Activated CD4-positive, alpha-beta T cell treated with anti-CD3 and anti-CD28 coated beads for 4 hours (primary cell): ENCODE results near the gene SLC47A2.

Source experiments
- DNase-seq, 2 donors: peaks; one replicate each; pipeline ENCODE4 v3.0.0-alpha.2; 2020

SLC47A2 gene

GRCh38 chr17:19727501-19728078 lies 11.2 kb upstream of the SLC47A2 start:
- no peak for DNase-seq

- no peak for DNase-seq
Observed at GRCh38 chr17:19726631-19727376, 10.4 kb upstream of the SLC47A2 start.

GRCh38 chr17:19725486-19725885 lies 9.1 kb upstream of the SLC47A2 start:
- DNase-seq, result no peak

- DNase-seq, result peak; percentile 33 to 37
Observed at GRCh38 chr17:19724501-19725420, 8.4 kb upstream of the SLC47A2 start.

- no peak for DNase-seq
Observed at GRCh38 chr17:19723964-19724363, 7.6 kb upstream of the SLC47A2 start.

GRCh38 chr17:19720631-19721426 lies 4.4 kb upstream of the SLC47A2 start:
- DNase-seq, result no peak

GRCh38 chr17:19720210-19720475 lies 3.8 kb upstream of the SLC47A2 start:
- no peak for DNase-seq

- no peak for DNase-seq
Observed at GRCh38 chr17:19719355-19720209, 3.2 kb upstream of the SLC47A2 start.

GRCh38 chr17:19718613-19719354 lies 2.4 kb upstream of the SLC47A2 start:
- DNase-seq, result no peak

- DNase-seq, result no peak
Observed at GRCh38 chr17:19718041-19718612, 1.7 kb upstream of the SLC47A2 start.

- no peak for DNase-seq
Observed at GRCh38 chr17:19717411-19717908, 1.1 kb upstream of the SLC47A2 start.

- no peak for DNase-seq
Observed at GRCh38 chr17:19717031-19717360, 612 bp upstream of the SLC47A2 start.

- no peak for DNase-seq
Observed at GRCh38 chr17:19714542-19715411, 1.6 kb downstream of the SLC47A2 start.

GRCh38 chr17:19713901-19714361 lies 2.5 kb downstream of the SLC47A2 start:
- no peak for DNase-seq

- DNase-seq, result no peak
Observed at GRCh38 chr17:19713462-19713861, 2.9 kb downstream of the SLC47A2 start.

GRCh38 chr17:19712436-19713004 lies 3.9 kb downstream of the SLC47A2 start:
- no peak for DNase-seq

- DNase-seq, result no peak
Observed at GRCh38 chr17:19709841-19710240, 6.5 kb downstream of the SLC47A2 start.

GRCh38 chr17:19708431-19709175 lies 7.8 kb downstream of the SLC47A2 start:
- DNase-seq, result no peak
